Uterus (tissue), 4 donors: Measurements from ENCODE around the gene GJA1. TPM values are rescaled to one million over a fixed set of nuclear protein-coding genes. Genes with fewer than 3 reads are reported as not detected.

Experiments used
- DNase-seq, 2 donors: peaks; one replicate each; pipeline ENCODE4 v3.0.0-alpha.2; 2019 to 2020
- H3K27ac ChIP-seq, 2 donors: fragments of 200-600 bp; sonication (generic); 1 replicate in 1 of 2; 2 replicates in 1 of 2; pipeline ENCODE4 v1.5.1; 2016 to 2018
- H3K27me3 ChIP-seq, 2 donors: fragments of 200-600 bp; sonication (generic); one replicate each; pipeline ENCODE4 v1.5.1; 2018 to 2019; ENCODE audit warnings: control low read depth in 1 of 2
- H3K36me3 ChIP-seq, 2 donors: fragments of 200-600 bp; sonication (generic); one replicate each; pipeline ENCODE4 v1.5.1; 2019; ENCODE audit warnings: control low read depth in 1 of 2
- H3K4me1 ChIP-seq, 2 donors: fragments of 200-600 bp; sonication (generic); one replicate each; pipeline ENCODE4 v1.5.1; 2018 to 2019; ENCODE audit warnings: control low read depth in 1 of 2
- H3K4me3 ChIP-seq, 2 donors: fragments of 200-600 bp; sonication (generic); 1 replicate in 1 of 2; 2 replicates in 1 of 2; pipeline ENCODE4 v1.5.1; 2018 to 2019; ENCODE audit warnings: mild to moderate bottlenecking in 1 of 2
- H3K9me3 ChIP-seq, 2 donors: fragments of 200-600 bp; sonication (generic); one replicate each; pipeline ENCODE4 v1.5.1; 2019; ENCODE audit warnings: control low read depth in 1 of 2
- CTCF ChIP-seq, 4 experiments: fragments of 200-600 bp in 2 of 4; fragments of 450-650 bp in 2 of 4; sonication (generic) in 2 of 4; IDR thresholded peaks; one replicate each; pipeline ENCODE4 v1.5.1; 2016 to 2019; ENCODE audit warnings: antibody characterized with exemption in 4 of 4, mild to moderate bottlenecking in 2 of 4, moderate library complexity in 1 of 4
- POLR2A ChIP-seq, 2 donors: fragments of 450-650 bp; IDR thresholded peaks; one replicate each; pipeline ENCODE4 v1.6.1; 2016; ENCODE audit warnings: antibody characterized with exemption in 2 of 2, mild to moderate bottlenecking in 1 of 2, moderate library complexity in 1 of 2
- intact Hi-C: fragments of 100-400 bp; cut with DNase I; formaldehyde crosslinking; loops from one replicate; pipeline ENCODE4 v1.15.1; 2023; ENCODE audit warnings: low total_unique reads
- total RNA-seq, 4 donors: library from RNA; depleted of rRNA in 3 of 4; stranded (reverse); fragments of >200 nt in 3 of 4; gene quantifications; one replicate each; pipeline versions ENCODE4 v1.1.0 to v1.2.4, GENCODE V29; 2014 to 2023
- donor health status: DM: yes; HTN: yes; CAD: no.

The GJA1 gene
- total RNA-seq, 4 donors from 2014 or later = 41.5 to 260 (median 54.3) TPM

- DNase-seq = no peak
- no peak overlapping the region for H3K4me3 ChIP-seq
- no peak overlapping the region for H3K27ac ChIP-seq
- TF ChIP-seq POLR2A (IDR thresholded peaks at IDR 0.05) = no peak
- no peak for TF ChIP-seq CTCF (IDR thresholded peaks at IDR 0.05)
- H3K36me3 ChIP-seq = no peaks in the 10 kb centered on the region
- no peaks in the 10 kb centered on the region for H3K27me3 ChIP-seq
- no peaks in the 10 kb centered on the region for H3K9me3 ChIP-seq
- no peaks in the 10 kb centered on the region for H3K4me1 ChIP-seq
- intact Hi-C loops = no loop called here
Measured at GRCh38 chr6:121413879-121414278, 21.6 kb upstream of the GJA1 start.

GRCh38 chr6:121418346-121418745, 17.1 kb upstream of the GJA1 start:
- H3K4me3 ChIP-seq = no peak overlapping the region

GRCh38 chr6:121426686-121427085, 8.8 kb upstream of the GJA1 start:
- Histone ChIP-seq H3K36me3 (no peaks in the 10 kb centered on the region), H3K27me3 (no peaks in the 10 kb centered on the region), H3K4me3 (no peak overlapping the region), H3K27ac (no peak overlapping the region), H3K4me1 (no peaks in the 10 kb centered on the region), H3K9me3 (no peaks in the 10 kb centered on the region)
- intact Hi-C loops = no loop called here
- no peak for TF ChIP-seq POLR2A (IDR thresholded peaks at IDR 0.05)
- no peak for TF ChIP-seq CTCF (IDR thresholded peaks at IDR 0.05)
- DNase-seq = no peak

More at GRCh38 chr6:121418346-121418745, 17.1 kb upstream of the GJA1 start:
- TF ChIP-seq CTCF (IDR thresholded peaks at IDR 0.05) (no peak), POLR2A (IDR thresholded peaks at IDR 0.05) (no peak)
- H3K9me3 ChIP-seq = no peaks in the 10 kb centered on the region
- intact Hi-C loops = no loop called here
- H3K27me3 ChIP-seq = no peaks in the 10 kb centered on the region
- H3K36me3 ChIP-seq = no peaks in the 10 kb centered on the region
- H3K4me1 ChIP-seq = no peaks in the 10 kb centered on the region
- H3K27ac ChIP-seq = no peak overlapping the region
- no peak for DNase-seq

GRCh38 chr6:121428872-121429756, 6.3 kb upstream of the GJA1 start:
- TF ChIP-seq CTCF (IDR thresholded peaks at IDR 0.05) = no peak
- no peak for TF ChIP-seq POLR2A (IDR thresholded peaks at IDR 0.05)
- Histone ChIP-seq H3K9me3 (no peaks in the 10 kb centered on the region), H3K36me3 (no peaks in the 10 kb centered on the region), H3K27ac (no peak overlapping the region), H3K4me1 (no peaks in the 10 kb centered on the region), H3K4me3 (no peak overlapping the region), H3K27me3 (no peaks in the 10 kb centered on the region)
- no peak for DNase-seq
- intact Hi-C loops = no loop called here
